Measurements from ENCODE around the gene ADAM11.

Gene ADAM11

DNA sequence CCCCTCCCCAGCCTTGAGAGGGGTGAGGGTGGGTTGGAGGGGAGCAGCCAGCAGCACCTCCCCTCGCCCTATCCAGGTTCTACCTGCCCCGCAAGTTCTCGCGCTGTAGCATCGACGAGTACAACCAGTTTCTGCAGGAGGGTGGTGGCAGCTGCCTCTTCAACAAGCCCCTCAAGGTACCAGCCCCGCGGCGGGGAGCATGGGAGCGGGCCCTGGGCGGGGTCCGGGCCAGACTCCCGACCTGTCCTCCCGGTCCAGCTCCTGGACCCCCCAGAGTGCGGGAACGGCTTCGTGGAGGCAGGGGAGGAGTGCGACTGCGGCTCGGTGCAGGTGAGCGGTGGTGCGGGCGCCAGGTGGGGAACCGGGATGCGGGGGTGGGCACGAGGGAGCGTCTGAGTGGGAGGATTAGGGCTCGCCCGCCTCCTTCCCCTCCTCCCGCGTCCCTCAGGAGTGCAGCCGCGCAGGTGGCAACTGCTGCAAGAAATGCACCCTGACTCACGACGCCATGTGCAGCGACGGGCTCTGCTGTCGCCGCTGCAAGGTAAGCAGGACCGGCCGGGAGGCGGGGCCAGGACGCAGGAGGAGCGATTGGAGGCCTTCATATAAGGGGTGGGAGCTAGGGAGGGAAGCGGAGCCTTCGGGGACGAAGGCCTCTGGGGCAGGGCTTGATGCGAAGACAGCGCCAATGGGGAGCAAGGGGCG lies 16.5 kb downstream of the ADAM11 start:
- peak; percentile 100 for DNase-seq (ENCODE audit: low spot score)

DNA sequence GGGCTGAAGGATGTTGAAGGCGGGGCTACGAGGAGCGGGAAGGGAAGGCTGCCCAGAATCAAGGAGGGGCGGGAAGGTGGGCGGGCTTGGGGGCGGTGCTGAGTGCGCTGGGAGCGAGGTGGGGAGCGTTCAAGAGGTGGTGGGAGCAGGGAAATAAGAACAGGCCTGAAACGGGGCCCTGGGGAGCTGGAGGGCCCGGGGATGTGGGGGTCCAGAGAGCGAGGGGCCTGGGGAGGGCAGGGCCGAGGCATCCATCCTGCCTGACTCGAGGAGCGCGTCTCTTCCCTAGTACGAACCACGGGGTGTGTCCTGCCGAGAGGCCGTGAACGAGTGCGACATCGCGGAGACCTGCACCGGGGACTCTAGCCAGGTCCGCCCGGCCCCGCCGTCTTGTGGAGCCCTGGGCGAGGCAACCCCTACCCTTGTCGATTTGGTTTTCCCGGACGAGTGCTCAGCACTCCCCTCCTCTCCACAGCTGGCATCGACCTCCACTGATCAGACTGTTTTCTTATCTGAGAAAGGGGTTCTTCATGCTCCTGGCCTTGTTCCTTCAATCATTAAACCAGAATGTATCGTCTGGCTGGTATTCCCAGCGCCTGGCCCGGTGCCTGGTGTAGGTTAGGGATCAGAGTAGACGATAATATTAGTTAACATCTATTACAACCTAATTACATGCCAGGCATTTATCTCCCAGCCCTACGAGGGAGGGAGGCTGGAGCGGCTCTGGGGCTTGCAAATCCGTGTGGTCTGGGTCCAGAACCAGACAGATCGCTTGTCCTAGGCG lies 17.2 kb downstream of the ADAM11 start:
- DNase-seq (ENCODE audit: low spot score), result no peak

DNA sequence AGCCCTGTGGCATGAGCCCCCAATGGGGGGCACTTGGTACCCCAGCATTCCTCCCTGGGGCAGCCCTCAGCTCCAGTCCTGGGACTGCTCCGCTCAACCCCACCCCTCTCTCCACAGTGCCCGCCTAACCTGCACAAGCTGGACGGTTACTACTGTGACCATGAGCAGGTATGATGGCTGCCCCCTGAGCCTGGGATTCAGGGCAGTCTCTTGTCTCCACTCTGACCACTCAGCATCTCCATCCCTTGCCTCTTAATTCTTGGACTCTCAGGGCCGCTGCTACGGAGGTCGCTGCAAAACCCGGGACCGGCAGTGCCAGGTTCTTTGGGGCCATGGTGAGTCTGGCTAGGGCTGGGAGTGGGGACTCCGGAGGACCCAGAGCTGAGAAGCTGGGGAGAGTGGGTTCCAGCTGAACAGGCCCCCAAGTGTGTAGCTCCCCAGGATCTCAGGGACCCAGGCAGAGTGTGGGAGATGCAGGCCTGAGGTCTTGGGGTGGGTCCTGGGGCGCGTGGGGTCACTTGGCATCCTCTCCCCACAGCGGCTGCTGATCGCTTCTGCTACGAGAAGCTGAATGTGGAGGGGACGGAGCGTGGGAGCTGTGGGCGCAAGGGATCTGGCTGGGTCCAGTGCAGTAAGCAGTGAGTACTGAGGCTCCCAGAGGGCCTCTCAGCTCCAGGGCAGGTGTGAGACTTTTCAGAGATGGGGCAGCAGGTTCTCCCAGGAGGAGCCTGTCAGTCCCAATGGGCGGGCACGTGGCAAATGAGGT lies 18.0 kb downstream of the ADAM11 start:
- DNase-seq (ENCODE audit: low spot score), result no peak

DNA sequence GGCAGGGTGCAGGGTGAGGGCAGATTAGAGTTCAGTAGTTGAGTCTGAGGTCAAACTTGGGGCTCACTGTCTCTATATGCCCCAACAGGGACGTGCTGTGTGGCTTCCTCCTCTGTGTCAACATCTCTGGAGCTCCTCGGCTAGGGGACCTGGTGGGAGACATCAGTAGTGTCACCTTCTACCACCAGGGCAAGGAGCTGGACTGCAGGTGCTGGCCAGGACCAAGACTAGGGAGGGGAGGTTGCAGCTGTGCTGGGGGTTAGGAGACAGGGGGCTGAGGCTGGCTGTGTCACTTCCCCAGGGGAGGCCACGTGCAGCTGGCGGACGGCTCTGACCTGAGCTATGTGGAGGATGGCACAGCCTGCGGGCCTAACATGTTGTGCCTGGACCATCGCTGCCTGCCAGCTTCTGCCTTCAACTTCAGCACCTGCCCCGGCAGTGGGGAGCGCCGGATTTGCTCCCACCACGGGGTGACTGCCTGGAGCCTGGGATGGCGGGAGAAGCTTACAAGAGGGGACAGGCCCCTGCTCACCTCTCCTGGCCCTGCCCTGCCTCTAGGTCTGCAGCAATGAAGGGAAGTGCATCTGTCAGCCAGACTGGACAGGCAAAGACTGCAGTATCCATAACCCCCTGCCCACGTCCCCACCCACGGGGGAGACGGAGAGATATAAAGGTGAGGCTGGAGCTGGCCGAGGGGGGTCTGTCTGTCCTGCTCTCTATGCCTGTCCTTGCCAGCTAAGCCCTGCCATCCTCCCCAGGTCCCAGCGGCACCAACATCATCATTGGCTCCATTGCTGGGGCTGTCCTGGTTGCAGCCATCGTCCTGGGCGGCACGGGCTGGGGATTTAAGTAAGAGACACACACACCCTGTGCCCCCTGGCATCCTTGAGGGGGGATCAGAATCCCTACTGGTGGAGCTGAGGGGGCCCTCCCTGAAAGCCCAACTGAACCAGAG lies 18.9 kb downstream of the ADAM11 start:
- peak; percentile 30 for DNase-seq (ENCODE audit: low spot score)

DNA sequence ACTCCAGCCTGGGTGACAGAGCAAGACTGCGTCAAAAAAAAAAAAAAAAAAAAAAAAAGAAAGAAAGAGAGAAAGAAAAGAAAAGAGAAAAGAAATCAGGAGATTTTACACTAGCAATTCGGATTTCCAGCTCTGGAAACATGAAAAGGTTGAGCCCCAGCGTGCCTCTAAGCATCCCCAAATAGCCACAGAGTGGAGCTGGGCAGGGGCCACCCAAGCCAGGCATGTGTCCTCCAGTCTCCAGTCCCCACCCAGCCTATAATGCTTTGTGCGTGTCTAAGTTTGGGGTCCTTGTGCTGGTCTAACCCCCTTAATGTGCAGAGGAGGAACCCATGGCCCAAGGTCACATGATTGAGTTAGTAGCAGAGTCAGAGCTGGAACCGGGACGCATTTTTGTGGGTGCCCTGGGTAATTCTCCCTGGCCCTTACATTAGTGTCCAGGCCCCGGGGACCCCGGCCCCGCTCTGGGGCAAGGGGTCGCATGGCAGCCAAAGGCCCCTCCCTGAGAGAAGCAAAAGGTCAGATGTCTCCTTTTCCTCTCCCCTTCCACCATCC lies 19.9 kb downstream of the ADAM11 start:
- no peak for DNase-seq (ENCODE audit: low spot score)

DNA sequence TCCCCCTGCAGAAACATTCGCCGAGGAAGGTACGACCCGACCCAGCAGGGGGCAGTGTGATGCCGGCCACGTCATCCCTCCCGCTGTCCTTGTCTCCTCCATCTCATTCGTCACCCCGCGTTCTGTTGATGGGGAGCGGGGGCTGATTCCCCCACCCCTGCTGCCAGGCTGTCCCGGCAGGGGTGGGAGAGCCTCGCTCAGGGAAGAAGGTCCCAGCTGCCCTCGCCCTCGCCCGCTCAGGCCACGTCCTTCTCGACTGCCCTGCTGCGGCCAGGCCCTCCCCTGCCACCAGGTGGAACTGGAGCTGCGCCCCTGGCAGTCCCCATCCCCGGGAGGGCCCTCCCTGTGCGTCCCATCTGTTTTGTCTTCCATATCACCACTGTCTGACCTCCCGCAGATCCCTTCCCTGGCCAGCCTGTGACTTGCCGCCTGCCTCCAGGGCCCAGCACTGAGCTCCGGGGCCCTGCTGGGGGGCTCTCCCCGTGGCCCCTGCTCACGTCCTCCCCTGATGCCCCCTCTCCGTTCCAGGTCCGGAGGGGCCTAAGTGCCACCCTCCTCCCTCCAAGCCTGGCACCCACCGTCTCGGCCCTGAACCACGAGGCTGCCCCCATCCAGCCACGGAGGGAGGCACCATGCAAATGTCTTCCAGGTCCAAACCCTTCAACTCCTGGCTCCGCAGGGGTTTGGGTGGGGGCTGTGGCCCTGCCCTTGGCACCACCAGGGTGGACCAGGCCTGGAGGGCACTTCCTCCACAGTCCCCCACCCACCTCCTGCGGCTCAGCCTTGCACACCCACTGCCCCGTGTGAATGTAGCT lies 20.6 kb downstream of the ADAM11 start:
- peak; percentile 87 for DNase-seq (ENCODE audit: low spot score)

DNA sequence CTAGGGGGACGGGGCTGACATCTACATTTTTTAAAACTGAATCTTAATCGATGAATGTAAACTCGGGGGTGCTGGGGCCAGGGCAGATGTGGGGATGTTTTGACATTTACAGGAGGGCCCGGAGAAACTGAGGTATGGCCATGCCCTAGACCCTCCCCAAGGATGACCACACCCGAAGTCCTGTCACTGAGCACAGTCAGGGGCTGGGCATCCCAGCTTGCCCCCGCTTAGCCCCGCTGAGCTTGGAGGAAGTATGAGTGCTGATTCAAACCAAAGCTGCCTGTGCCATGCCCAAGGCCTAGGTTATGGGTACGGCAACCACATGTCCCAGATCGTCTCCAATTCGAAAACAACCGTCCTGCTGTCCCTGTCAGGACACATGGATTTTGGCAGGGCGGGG lies 21.4 kb downstream of the ADAM11 start:
- DNase-seq (ENCODE audit: low spot score), result peak; percentile 18

DNA sequence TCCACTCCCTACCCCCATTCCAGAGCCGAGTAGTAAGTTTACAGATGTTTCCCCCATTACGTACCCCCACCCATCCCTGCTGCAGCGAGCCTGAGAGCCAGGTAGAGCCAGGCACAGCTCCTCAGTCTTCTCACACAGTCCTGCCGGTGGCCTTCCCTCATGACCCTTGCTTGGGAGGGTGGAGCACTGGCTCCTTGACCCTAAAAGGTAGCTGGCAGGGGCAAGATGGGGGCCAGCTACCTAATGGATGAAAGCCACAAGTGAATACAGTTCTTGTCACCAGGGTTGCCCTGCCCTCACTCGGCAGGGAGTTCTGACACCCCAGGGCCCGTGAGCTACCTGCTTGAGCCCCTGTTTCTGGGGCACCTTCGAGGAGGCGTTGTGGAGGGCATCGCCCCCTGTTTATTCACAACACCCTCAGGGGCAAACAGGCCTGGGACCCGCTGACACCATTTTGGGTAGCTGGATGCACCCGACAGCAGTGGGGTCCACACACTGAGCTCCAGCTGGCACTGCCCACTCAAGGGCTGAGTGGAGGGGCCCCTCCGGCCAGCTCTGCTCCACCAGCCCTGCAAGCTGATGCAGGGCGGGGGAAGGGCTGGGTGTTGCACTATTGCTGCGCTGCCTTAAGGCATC lies 22.2 kb downstream of the ADAM11 start:
- DNase-seq (ENCODE audit: low spot score), result peak; percentile 31

DNA sequence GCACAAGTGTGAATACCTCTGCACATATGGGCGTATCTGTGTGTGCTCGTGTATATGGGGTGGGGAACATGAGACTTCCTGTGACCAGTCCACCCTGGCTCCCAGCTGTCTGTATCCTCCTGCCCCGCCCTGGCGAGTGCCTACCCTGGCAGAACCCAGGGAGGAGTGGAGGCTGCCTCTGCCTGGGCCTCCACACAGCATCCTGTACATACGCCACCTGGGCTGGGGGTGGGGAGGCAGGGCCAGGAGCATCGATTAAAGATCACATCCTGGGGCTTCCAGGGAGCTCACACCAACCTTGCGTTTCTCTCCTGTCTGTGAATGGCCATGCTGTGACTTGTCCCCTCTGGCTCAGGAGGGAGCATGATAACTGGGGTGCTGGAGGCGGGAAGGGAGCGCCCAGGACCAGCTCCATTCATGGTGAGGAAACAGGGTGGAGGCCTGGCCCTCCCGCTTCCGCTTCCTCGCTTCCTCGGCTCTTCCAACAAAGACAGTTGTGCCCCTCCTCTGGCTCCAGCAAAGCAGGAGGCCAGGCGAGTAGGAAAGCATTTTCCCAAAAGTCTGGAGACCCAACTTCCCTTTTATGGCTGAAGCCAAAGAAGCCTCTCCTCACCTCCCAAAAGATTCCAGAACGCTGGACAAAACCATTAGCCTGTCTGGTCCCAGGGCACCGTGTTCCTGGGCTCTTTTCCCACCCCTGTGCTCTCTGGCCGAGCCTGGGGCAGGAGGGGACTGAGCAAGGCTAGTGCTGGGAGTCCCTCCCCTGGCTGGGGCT lies 22.9 kb downstream of the ADAM11 start:
- peak; percentile 54 for DNase-seq (ENCODE audit: low spot score)

DNA sequence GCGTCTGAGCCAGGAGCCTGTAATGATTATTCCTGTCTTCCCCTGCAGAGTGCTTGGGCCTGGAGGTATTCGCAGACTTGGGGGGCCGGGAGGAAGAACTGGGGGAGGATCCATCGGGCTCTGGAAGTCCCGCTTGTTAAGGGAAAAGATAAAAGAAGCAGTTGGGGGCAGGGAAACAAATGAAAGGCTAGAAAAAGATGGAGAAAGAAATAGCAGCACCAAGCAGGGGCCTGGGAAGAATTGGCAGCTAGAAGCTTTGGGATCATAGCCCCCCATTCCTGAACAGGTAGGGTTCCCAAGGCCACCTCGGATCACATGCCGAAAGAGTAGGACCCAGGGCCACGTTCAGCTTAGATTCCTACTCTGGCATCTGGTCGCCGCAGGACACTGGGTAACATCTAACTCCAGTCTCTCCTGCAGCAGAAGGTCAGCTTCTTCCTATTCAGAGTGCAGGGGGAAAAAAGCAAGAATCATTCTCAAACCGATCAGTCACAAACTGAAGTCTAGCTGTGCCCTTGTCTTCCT lies 23.6 kb downstream of the ADAM11 start:
- peak; percentile 22 for DNase-seq (ENCODE audit: low spot score)

DNA sequence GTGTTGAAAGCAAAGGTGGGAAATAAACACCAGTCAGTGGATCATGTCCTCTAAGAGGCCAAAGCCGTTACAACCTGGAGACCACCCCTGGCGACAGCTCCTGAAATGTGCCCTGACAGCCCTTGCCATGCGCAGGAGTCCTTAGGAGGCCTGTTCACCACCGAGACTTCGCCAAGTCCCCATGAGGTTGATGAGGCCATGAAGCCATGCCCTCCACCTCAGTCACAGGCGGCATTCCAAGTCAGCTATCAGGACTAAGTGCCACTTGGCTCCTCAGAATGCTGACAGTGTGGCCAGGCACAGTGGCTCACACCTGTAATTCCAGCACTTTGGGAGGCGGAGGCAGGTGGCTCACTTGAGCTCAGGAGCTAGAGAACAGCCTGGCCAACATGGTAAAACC lies 27.1 kb downstream of the ADAM11 start:
- no peak for DNase-seq (ENCODE audit: low spot score)

DNA sequence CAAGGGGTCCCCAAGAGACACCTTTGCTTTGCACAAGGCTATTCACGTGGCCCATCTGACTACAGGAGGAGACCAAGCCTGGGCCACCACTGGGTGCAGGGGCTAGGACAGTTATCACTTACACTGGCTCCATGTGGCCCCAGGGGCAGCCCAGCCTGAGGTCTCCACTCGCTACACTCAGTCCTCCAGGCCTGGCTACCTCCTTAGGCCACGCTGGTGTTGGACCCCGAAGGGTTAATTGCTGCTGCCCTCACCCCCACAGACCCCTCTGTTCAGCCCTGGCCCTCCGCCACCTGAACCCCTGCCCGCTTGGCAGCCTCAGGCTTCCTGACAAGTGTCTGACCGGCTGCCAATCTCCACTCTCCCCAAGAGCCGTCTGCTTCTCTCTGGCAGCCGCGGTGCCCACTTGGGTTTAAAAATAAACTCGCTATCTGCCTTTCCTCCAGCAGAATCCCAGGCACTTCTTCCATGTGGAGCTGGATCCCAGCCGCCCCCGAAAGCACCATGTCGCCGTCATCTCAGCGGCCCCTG lies 27.8 kb downstream of the ADAM11 start:
- DNase-seq (ENCODE audit: low spot score), result no peak

DNA sequence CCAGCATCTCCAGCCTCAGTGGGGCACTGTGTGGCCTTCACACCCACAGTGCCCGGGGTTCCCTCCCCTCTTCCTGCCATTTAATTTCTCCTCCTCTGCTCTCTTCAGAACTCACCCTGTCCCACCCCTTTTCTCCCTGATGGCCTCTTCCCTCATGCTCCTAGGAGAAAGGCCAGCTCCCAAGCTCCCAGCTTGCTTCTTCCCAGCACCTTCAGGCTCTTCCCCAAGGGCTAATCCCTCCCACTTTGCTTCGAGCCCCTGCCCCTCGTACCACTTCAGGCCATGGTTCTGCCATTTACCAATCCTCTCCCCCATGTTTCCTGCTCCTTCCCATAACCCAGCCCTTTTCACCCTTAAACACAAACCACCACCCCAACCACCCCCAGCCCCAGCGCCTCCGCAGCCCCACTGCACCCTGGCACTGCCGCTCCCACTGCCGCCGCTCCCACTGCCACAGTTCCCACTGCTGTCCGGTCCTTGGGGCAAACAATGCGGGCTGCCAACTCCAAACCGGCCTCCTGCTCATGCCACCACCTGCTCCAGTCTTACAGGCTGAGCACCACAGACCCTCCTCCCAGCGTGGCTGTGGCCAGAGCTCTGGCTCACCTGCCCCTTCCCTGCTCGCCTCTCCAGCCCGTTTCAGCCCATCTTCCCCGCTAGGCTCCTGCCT lies 28.6 kb downstream of the ADAM11 start:
- peak; percentile 15 for DNase-seq (ENCODE audit: low spot score)

DNA sequence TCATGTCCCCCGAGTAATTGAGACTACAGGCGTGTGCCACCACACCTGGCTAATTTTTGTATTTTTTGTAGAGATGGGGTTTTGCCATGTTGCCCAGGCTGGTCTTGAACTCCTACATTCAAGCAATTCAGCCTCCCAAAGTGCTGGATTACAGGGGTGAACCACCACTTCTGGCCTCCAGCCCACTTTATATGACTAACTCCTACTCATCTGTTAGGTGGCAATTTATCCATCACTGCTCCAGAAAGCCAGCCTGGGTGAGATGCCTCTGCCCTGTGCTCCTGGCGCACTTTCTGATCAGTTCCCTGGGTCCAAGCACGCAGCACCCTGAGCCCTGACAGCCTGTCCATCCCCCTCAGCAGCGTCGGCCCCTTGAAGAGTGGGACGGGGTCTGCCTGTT lies 29.4 kb downstream of the ADAM11 start:
- no peak for DNase-seq (ENCODE audit: low spot score)

DNA sequence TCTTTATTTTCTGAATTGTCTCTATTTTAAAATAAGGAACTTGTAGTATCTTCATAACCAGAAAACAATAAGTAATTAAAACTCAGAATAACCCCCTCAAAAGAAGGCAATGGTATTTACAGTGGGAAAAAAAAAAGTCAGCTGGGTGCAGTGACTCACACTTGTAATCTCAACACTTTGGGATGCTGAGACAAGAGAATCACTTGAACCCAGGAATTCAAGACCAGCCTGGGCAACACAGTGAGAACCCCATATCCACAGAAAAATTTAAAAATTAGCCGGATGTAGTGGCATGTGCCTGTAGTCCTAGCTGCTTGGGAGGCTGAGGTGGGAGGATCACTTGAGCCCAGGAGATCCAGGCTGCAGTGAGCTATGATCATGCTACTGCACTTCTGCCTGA lies 33.5 kb downstream of the ADAM11 start:
- no peak for DNase-seq (ENCODE audit: low spot score)

DNA sequence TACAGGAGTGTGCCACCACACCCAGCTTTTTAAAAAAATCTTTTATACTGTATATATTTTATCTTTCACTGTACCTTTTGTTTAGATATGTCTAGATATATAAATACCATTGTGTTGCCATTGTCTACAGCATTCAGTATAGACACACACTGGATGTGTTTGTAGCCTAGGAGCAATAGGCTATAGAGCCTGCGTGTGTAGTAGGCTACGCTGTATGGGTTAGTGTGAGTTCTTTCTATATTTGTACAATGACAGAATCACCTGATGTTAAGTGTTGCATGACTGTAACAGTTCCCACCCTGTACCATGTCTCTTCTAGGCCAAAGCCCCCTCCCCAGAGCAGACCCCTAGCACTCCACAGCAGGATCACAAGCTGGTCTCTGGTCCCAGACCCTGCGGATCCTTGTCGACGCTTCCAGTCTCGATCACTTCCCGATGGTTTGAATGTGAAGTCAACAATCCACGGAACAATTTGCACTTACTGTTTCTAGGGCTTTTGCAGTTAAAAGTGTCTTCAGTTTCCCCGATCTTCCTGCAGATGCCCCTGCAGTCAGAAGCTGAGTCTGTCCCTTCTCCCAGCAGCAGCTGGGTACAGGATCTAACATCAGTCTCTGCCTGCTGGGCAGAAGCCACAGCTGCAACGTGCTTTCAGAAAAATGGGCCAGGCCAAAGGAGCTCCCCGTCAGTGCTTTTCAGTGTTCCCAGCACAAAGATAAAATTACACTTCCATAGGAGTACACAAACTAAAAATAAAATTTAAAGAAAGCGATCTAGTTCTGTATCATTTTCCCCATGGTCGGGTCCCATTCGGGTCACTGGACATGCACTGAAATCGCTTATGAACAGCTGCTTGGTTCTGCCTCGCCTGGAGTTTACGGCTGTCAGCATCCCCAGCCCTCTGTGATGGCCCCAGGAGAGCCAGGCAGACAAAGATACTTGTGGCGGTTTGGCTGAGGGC lies 35.4 kb downstream of the ADAM11 start:
- no peak for DNase-seq (ENCODE audit: low spot score)

All from SK-N-DZ (cell line).